Measurements from ENCODE around the gene SLC27A4. TPM values are rescaled to one million over a fixed set of nuclear protein-coding genes. Genes with fewer than 3 reads are reported as not detected.

Gene SLC27A4
- total and polyA plus RNA-seq, 7 donors = 10.4 to 61.5 (median 24.7) TPM

DNA sequence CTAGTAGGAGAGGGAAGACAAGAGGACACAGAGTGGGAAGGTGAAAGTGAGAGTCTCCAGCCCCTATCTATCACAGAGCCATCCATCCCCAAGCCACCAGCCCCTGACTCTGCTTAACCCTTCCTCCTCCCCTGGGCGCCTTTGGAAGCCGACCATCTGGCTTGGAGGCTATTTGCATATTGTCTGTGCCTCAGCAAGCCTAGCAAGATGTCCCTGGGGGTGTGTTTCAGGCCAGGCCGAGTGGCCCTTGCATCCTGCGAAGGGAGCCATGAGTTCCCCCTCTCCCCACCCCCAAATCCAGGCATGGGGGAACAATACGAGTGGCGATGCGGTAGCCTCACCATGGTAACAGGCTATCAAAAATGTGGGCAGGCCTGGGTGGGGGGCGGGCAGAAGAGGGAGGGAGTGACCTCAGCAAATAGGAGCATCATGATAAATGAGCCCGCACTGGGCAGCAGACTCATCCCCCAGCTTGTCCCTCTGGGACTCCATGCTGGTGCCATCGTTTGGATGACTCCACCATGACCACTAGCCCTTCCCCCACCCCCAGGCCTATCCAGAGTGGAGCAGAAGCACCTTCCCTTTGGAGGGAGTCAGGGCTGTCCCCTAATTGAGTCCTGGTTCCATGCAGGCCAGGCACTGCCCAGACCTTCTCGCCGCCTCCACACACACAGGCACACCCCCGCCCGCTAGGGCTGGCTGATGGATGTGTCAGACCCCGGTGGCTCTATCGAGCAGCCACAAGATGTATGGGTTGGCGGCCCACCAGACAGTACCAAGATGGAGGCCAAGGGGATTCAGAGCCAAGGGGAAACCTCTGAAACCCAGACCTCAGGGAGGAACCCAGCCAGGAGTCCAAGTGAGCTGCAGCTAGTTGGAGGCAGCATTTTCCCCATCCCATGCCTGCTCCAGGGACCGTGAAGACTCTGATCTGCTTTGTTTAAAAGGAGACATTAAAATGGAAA lies 45.5 kb downstream of the SLC27A4 start:
- intact Hi-C loops (cut with DNase I) = no loop called here
- H3K27me3 ChIP-seq (ENCODE audit: insufficient read depth in 3 of 3, low read length in 2 of 3) = no peaks in the 10 kb centered on the region
- no peaks in the 10 kb centered on the region for H3K4me1 ChIP-seq
- no peaks in the 10 kb centered on the region for H3K9me3 ChIP-seq
- no peak overlapping the region for H3K4me3 ChIP-seq
- peaks cover 12 to 82% of the 10 kb centered on the region in 2 donors for H3K36me3 ChIP-seq (ENCODE audit: insufficient read depth in 1 of 2, low read depth in 1 of 2)
- TF ChIP-seq, protein P1, sequence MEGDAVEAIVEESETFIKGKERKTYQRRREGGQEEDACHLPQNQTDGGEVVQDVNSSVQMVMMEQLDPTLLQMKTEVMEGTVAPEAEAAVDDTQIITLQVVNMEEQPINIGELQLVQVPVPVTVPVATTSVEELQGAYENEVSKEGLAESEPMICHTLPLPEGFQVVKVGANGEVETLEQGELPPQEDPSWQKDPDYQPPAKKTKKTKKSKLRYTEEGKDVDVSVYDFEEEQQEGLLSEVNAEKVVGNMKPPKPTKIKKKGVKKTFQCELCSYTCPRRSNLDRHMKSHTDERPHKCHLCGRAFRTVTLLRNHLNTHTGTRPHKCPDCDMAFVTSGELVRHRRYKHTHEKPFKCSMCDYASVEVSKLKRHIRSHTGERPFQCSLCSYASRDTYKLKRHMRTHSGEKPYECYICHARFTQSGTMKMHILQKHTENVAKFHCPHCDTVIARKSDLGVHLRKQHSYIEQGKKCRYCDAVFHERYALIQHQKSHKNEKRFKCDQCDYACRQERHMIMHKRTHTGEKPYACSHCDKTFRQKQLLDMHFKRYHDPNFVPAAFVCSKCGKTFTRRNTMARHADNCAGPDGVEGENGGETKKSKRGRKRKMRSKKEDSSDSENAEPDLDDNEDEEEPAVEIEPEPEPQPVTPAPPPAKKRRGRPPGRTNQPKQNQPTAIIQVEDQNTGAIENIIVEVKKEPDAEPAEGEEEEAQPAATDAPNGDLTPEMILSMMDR (IDR thresholded peaks at IDR 0.05) = no peak
- H3K27ac ChIP-seq = no peak overlapping the region
- no peak for DNase-seq
- 72 to 83% (median 79%) methylated on average over 18 of the region's 18 CpGs for WGBS, 3 donors
- no peak for ATAC-seq

DNA sequence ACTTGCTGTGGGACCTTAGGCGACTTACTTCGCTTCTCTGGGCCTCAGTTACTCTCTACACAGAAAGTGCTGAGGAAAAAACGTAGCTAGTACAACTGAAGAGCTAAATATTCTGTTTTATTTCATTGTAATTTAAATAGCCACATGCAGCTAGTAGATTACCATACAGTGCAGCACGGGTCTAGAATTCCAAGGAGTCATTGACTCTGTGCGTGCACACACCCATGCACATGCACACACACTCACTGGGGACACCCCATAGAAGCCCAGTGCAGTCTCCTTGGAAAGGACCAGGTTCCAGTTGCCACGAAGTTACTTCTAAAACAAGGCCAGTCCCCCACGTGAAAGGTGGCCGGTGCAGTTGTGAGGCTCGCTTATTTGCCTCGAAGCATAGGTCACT lies 47.8 kb downstream of the SLC27A4 start:
- 89 to 91% (median 90%) methylated on average over 10 of the region's 10 CpGs for WGBS, 3 donors
- intact Hi-C loops (cut with DNase I) = no loop called here

DNA sequence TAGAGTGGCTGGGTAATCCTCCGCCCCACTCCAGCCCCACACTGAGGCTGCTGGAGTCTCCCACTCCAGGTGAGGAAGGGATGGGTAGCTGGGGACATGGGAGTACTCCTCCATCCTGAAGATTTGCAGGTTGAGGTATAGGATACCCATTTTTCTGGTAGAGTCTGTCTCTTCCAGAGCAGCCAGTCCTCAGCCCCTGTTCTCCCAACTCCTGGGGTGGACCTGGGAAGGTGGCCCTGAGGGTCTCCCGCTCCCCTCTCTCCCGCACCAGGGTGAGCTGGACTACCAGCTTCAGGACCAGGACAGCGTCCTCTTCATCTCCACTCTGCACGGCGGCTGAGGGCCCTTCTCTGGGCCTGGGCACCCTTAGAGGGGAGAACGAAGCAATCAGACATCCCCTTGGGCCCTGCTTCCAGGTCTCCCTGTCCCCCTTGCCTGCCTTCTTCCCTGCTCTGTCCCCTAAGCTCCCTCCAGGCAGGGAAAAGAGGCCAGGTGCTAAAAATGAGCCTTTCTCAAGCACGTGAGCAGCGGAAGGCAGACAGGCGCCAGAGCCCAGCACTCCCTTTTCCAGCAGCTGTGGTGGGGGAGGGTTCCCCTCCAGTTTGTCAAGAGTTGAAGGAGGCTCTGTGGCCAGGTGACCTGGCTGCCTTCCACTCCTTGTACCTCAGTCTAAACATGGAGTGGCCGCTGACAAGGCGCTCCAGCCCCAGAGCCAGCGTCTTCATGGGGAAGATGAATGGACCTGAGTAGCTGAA lies 49.2 kb downstream of the SLC27A4 start:
- intact Hi-C loops (cut with DNase I) = no loop called here
- no peaks in the 10 kb centered on the region for H3K4me1 ChIP-seq
- no peaks in the 10 kb centered on the region for H3K27me3 ChIP-seq (ENCODE audit: insufficient read depth in 3 of 3, low read length in 2 of 3)
- no peaks in the 10 kb centered on the region for H3K9me3 ChIP-seq
- H3K4me3 ChIP-seq = no peak overlapping the region
- TF ChIP-seq, protein P1 (IDR thresholded peaks at IDR 0.05) = no peak
- ATAC-seq (peak; percentile 64), DNase-seq (peak in 1 of 2 donors; percentile 28)
- no peak overlapping the region for H3K27ac ChIP-seq
- peaks cover 12 to 72% of the 10 kb centered on the region in 2 donors for H3K36me3 ChIP-seq (ENCODE audit: insufficient read depth in 1 of 2, low read depth in 1 of 2)
- WGBS, 3 donors = 73 to 83% (median 77%) methylated on average over 13 of the region's 13 CpGs

More for the DNA sequence above, 47.8 kb downstream of the SLC27A4 start:
- peaks cover 12 to 83% of the 10 kb centered on the region in 2 donors for H3K36me3 ChIP-seq (ENCODE audit: insufficient read depth in 1 of 2, low read depth in 1 of 2)
- no peak for ATAC-seq
- no peaks in the 10 kb centered on the region for H3K4me1 ChIP-seq
- no peaks in the 10 kb centered on the region for H3K9me3 ChIP-seq
- no peak for DNase-seq
- H3K27ac ChIP-seq = no peak overlapping the region
- H3K4me3 ChIP-seq = no peak overlapping the region
- no peaks in the 10 kb centered on the region for H3K27me3 ChIP-seq (ENCODE audit: insufficient read depth in 3 of 3, low read length in 2 of 3)
- TF ChIP-seq, protein P1 (IDR thresholded peaks at IDR 0.05) = no peak

DNA sequence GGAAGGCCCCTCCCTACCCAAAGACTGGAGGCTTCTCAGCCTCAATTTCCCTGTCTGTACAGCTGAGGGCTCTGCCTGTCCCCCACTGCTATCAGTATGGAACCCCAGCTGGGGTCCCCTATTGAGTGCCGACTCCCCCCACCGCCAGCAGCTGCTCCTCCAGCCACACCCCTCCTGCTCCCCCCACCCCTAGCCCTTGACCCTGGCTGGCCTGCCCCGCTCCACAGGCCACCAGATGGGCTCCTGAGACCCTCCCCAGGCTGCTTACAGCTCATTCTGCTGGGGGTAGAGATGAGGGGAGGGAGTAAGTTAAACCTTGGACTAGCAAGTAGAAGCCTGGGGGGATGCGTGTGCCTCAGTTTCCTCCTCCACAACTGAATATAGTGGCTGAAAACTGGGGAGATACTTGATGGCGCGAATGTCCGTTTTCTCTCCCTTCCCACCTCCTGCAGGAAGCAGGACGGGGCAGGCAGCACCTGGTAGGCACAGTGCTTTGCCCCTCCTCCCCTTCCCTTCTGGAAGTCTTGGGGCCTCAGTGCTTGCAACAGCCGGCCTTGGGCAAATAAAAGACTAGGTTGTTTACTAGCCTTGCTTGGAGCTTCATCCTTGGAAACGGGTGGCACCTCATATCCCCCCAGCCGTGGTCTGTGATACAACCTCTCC lies 50.0 kb downstream of the SLC27A4 start:
- Histone ChIP-seq H3K4me1 (no peaks in the 10 kb centered on the region), H3K36me3 (ENCODE audit: insufficient read depth in 1 of 2, low read depth in 1 of 2) (peaks cover 12 to 68% of the 10 kb centered on the region in 2 donors), H3K27me3 (ENCODE audit: insufficient read depth in 3 of 3, low read length in 2 of 3) (no peaks in the 10 kb centered on the region), H3K9me3 (no peaks in the 10 kb centered on the region), H3K27ac (no peak overlapping the region), H3K4me3 (no peak overlapping the region)
- DNase-seq = no peak
- 85 to 88% (median 88%) methylated on average over 11 of the region's 11 CpGs for WGBS, 3 donors
- TF ChIP-seq, protein P1 (IDR thresholded peaks at IDR 0.05) = no peak
- ATAC-seq = no peak
- intact Hi-C loops (cut with DNase I) = no loop called here
